Measurements from ENCODE around the gene DGKD.
"Not testable (repeated sequence)": the region's sequence is repeated elsewhere in the genome, so short reads cannot be mapped to it uniquely, and the experiment has no call there.

Gene DGKD

GRCh38 chr2:233353769-233354499, at the start of gene DGKD:
DGKD (plus strand) TSS chr2:233354494; CDS start chr2:233354519, 25 bp downstream.
- no peak for DNase-seq

DNA sequence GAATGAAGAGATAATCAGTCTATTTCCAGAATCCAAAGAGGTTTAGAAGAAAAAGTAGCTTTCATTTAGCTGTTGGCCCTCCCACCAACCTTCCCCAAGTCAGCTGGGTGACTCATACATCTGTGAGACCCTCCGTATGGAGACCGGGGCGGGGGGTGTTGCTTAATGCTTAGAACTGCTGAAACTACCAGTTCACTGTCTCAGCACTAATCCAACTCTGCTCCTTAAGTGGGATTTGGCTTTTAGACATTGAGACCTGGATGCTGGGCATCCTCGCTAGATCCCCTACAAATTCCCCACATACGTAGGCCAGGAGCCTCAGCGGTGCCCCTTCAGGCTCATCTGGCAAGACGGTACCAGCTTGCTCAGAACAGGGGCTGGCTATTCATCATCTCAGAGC, 46.7 kb upstream of the DGKD start, which contains the start of gene SAG:
Gene SAG, plus strand, starts transcription at position 252 of the 400 bp plus-strand sequence. CDS start 1,374 bp downstream, outside the sequence.
- no peak for DNase-seq

GRCh38 chr2:233311241-233311926, 42.9 kb upstream of the DGKD start:
- DNase-seq, result no peak

DNA sequence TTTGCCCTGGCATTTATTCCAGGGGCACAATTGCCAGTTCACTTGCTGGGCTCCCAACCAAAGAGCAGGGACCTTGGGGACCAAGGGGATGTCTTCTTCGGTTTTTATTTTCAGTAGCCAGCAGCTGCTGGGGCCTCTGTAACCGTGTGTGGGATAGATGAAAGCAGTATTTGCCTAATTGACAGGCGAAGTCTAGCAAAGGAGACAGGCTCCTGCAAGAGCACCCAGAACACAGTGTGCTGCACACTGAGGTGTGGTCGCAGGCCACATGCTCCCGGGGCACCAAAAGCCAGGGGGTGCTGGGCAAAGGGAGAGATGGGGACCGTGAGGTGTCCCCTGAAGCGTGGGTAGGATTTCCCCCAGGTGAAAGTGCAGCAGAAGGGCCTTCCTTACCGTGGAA, 41.4 kb upstream of the DGKD start:
- DNase-seq, result no peak

DNA sequence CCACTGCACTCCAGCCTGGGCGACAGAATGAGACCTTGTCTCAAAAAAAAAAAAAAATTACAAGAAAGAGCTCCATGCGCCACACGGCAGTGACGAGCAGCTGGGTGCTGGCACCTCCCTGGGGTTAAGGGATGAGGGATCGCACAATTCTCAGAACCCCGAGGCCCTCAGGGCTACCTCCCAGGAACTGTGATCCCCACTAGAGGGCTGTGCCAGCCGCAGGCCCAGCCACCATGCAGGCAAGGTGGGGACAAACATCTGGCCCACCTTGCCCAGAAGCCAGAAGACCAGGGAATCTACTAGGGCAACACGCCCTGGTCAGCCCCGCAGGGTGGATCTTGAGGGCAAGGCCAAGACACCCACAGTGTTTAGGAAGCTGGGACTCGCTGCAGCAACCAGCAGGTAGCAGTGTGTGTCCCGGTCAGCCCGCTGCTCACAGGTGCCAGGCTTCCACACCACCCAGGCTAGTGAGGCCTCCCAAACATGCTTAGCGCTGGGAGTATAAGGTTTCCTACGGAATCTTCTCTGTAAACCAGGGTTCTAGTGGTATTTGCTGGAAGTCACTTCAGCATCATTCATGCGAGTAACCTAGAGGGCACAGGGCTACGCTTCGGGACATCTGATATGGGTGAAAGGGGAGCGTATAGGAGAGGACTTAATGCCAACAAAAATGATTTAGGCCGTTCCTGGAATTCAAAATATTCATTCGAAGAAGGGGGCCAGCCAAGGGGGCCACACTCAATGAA, 39.9 kb upstream of the DGKD start:
- no peak for DNase-seq

- no peak for DNase-seq
These were observed 36.9 kb upstream of the DGKD start for GRCh38 chr2:233317196-233317943.

GRCh38 chr2:233319256-233319655, 35.0 kb upstream of the DGKD start:
- DNase-seq, result no peak

DNA sequence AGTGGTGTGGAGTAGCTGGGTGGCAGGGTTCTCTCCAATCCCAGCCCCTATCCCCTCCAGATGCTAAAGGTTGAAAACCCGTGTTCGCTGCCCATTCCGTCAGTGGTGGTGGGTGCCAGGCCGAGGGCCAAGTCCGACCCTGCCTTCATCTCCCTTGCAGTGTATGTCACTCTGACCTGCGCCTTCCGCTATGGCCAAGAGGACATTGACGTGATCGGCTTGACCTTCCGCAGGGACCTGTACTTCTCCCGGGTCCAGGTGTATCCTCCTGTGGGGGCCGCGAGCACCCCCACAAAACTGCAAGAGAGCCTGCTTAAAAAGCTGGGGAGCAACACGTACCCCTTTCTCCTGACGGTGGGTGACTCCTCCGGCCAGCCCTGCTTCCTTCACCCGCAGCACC, 33.8 kb upstream of the DGKD start:
- DNase-seq, result no peak

DNA sequence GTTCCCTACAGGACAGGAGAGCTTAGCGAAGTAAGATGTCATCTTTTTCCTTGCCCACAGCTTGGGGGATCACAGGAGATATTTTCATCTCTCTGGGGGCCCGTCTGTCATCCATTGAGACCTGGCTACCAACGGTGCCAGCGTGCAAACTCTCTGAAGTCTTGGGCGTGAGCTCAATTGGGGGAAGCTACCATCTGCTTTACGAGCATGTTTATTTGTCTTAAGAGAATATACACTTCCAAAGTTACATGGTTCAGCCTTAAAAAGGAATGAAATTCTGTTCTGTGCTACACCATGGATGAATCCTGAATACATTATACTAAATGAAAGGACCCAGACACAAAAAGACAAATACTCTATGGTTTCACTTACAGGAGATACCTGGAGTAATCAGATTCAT, 33.1 kb upstream of the DGKD start:
- peak; percentile 8 for DNase-seq

GRCh38 chr2:233323851-233324250, 30.4 kb upstream of the DGKD start:
- no peak for DNase-seq

DNA sequence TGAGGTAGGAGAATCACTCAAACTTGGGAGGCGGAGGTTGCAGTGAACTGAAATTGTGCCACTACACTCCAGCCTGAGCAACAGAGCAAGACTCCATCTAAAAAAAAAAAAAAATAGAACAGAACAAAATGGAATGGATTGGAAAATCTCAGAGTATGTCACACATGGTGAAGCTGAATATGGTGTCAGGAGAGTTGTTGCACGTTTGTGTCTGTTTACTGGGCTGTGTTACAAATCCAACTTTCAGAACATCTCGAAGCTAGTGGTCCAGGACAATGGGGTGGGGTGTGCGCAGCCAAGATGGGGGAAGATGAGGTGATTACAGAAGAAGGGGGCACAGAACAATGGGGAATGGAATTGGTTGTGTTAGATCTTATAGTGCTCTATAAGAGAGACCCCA, 29.0 kb upstream of the DGKD start:
- DNase-seq, result no peak

GRCh38 chr2:233325814-233326213, 28.5 kb upstream of the DGKD start:
- no peak for DNase-seq

DNA sequence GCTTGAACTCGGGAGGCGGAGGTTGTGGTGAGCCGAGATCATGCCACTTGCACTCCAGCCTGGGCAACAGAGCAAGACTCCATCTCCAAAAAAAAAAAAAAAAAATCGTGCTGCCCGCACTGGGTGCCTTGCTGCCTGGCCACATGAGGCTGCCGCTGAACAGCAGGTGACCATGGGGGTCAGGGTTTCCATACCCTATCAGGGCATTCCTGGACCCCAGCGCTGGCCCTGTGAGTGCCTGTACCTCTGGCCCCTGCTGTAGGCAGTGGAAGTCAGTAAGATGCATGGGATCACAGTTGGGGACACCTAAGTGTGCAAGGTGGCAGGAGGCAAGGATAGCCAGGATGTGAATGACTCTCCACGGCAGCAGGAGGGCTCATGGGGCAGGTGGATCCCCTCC, 27.8 kb upstream of the DGKD start:
- DNase-seq, result no peak

DNA sequence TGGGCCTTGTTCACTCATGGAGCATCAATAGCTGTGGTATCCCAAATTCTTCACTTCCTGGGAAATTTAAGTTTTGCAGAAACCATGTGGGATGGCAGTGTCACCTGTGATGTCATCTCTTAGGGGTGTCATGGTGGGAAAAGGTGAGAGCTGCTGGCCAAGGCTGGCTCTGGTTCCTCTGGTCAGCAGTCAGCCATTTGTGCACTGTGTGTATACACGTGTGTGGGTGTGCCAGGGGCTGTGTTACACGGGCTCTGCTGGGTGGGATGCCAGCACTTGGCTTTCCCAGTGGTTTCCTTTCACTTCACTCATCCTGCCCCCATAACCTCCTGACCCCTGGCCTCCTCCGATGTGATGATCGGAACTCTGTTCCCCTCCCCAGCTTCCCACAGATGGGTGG, 25.4 kb upstream of the DGKD start:
- DNase-seq, result no peak

GRCh38 chr2:233329489-233330135, 24.7 kb upstream of the DGKD start:
- DNase-seq, result peak; percentile 70

- DNase-seq, result no peak
These were observed 22.8 kb upstream of the DGKD start for GRCh38 chr2:233331536-233331935.

GRCh38 chr2:233332125-233332524, 22.2 kb upstream of the DGKD start:
- DNase-seq, result no peak

DNA sequence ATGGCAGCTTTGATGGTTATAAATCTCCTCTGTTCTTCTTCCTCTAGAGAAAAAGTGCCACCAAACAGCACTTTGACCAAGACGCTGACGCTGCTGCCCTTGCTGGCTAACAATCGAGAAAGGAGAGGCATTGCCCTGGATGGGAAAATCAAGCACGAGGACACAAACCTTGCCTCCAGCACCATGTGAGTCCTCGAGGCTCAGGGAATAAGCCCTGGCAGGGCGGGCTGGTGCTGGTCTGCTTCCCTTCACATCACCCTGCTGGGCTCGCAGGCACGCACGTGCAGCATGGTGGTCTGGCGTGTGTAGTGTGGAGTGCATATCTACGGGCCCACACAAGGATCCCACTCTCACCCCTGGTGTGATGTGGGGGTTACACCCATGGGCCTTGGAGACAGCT, 19.4 kb upstream of the DGKD start:
- no peak for DNase-seq

GRCh38 chr2:233336091-233336490, 18.2 kb upstream of the DGKD start:
- not testable (repeated sequence) for DNase-seq

DNA sequence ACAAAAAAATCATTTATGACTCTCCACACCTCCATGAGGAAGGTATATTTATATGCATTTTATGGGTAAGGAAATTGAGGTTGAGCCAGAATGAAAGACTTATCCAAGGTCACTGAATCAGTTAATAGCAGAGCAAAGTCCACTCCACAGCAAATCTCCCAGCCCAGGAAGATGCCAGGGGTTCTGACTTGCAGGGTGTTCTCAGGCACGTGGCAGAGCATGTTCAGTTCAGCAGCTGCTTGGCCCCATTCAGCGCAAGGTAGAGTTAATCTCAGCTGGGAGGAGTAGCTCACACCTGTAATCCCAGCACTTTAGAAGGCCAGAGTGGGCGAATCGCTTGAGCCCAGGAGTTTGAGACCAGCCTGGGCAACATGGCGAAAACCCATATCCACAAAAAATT, 17.8 kb upstream of the DGKD start:
- DNase-seq, result no peak

DNA sequence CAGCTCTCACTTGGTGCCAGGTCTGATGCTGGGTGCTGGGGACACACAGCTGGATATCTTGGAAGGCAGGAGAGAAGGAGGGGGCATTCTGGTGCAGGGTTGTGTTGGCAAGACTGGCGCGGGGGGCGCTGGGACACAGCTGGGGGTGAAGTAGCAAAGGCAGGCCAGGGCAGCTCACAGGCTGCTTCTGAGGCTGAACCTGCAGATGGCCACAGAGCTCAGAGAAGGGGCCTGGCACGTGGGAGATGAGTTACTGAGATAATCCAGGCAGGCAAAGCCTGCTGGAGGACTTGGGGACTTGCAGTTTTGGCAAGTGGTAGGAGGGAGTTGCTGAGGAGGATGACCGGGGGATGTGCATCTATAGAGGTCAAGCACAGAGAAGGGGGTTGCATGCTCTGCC, 16.2 kb upstream of the DGKD start:
- peak; percentile 36 for DNase-seq

DNA sequence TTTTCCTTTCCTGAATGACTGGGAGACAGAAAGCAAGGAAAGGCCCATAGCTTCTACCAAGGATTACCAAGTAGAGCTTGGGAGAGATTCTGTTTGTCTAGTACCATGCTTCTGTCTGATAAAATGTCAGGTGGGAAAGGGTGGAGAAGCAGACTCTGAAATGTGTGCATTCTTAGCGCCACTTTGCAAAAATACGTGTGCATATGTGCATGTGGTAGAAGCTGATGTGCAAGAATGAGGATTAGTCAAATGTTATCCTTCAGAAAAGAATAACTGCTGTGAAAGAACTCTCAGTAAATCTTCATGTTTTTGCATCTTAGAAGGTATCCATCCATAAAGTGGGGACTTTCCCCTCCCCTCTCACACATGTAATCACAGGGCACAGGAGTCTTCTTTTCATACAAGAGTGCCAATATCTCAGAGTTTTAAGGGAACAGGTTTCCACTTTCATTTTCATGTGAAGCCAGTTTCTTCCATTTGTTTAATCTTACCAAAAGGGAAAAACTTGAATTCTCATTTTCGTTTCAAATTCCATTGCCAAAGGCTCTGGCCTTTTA, 15.4 kb upstream of the DGKD start:
- DNase-seq, result no peak
